ENCODE data around the gene MPP1.

DNA sequence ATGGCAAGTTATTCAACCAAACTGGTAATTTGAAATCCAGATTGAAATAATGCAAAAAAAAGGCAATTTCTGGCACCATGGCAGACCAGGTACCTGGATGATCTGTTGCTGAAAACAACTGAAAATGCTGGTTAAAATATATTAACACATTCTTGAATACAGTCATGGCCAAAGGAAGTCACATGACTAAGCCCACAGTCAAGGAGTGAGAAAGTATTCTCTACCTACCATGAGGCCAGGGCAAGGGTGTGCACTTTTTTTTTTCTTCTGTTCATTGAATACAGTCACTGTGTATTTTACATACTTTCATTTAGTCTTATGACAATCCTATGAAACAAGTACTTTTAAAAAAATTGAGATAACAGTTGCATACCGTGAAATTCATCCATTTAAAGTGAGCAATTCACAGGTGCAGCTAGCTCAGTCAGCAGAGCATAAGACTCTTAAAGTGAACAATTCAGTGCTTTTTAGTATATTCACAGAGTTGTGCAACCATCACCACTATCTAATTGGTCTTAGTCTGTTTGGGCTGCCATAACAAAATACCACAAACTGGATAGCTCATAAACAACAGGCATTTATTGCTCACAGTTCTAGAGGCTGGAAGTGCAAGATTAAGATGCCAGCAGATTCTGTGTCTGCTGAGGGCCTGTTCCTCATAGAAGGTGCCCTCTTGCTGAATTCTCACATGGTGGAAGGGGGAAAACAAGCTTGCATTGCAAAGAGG is 4.8 kb upstream of the MPP1 start:
- TF ChIP-seq, protein P1, sequence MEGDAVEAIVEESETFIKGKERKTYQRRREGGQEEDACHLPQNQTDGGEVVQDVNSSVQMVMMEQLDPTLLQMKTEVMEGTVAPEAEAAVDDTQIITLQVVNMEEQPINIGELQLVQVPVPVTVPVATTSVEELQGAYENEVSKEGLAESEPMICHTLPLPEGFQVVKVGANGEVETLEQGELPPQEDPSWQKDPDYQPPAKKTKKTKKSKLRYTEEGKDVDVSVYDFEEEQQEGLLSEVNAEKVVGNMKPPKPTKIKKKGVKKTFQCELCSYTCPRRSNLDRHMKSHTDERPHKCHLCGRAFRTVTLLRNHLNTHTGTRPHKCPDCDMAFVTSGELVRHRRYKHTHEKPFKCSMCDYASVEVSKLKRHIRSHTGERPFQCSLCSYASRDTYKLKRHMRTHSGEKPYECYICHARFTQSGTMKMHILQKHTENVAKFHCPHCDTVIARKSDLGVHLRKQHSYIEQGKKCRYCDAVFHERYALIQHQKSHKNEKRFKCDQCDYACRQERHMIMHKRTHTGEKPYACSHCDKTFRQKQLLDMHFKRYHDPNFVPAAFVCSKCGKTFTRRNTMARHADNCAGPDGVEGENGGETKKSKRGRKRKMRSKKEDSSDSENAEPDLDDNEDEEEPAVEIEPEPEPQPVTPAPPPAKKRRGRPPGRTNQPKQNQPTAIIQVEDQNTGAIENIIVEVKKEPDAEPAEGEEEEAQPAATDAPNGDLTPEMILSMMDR (conservative IDR thresholded peaks at IDR 0.05; ENCODE audit: low read length) = no peak
- TF ChIP-seq EZH2phosphoT487 (IDR thresholded peaks at IDR 0.05; ENCODE audit: borderline replicate concordance, low read depth, low read length) = no peak
